Stomach smooth muscle (tissue), 2 donors: ENCODE data around the gene CRACDL.

Experiments
- H3K27ac ChIP-seq: one replicate; pipeline ENCODE4 v1.7.0; 2013; ENCODE audit warnings: mild to moderate bottlenecking, low read length, inconsistent platforms
- H3K27me3 ChIP-seq, 2 donors: one replicate each; pipeline ENCODE4 v1.7.0; 2013; ENCODE audit warnings: low read length in 2 of 2; ENCODE audit not compliant: insufficient read depth in 2 of 2, control insufficient read depth in 1 of 2
- H3K36me3 ChIP-seq, 2 donors: one replicate each; pipeline ENCODE4 v1.7.0; 2013; ENCODE audit warnings: low read length in 2 of 2; ENCODE audit not compliant: control insufficient read depth in 2 of 2, insufficient read depth in 2 of 2
- H3K4me1 ChIP-seq: one replicate; pipeline ENCODE4 v1.7.0; 2013; ENCODE audit warnings: low read length; ENCODE audit not compliant: control insufficient read depth, insufficient read depth
- H3K4me3 ChIP-seq, 2 donors: one replicate each; pipeline ENCODE4 v1.7.0; 2013; ENCODE audit warnings: low read length in 2 of 2
- H3K9ac ChIP-seq, 2 donors: one replicate each; pipeline ENCODE4 v1.7.0; 2013; ENCODE audit warnings: low read length in 2 of 2, mild to moderate bottlenecking in 1 of 2
- H3K9me3 ChIP-seq, 2 donors: one replicate each; pipeline ENCODE4 v1.7.0; 2013; ENCODE audit warnings: low read length in 2 of 2; ENCODE audit not compliant: control insufficient read depth in 2 of 2
- donor health status: healthy.
- donor health status: Pancreatic carcinoma.

The CRACDL gene

DNA sequence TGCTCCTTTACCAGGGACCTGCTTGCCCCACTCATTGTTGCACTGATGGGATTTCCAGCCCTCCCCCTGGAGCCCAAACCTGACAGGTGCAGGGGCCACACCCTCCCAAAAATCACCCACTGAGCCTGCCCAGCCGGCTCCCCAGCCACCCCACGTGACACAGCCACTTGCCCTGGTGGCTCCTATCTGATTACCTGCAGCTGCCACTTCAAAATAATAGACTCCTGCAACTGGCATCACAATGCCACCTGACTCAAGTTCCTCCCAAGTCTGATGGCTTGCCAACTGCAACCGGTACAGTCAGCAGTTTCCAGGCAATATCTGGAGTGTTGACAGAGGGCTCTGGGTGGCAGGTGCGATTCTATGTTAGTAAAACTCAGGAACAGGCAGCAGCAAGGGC is 66.2 kb downstream of the CRACDL start:
- Histone ChIP-seq H3K4me1 (peaks cover 8% of the 10 kb centered on the region), H3K9me3 (no peaks in the 10 kb centered on the region), H3K36me3 (no peaks in the 10 kb centered on the region), H3K27me3 (no peaks in the 10 kb centered on the region), H3K27ac (no peak overlapping the region), H3K4me3 (no peak overlapping the region), H3K9ac (no peak overlapping the region)

DNA sequence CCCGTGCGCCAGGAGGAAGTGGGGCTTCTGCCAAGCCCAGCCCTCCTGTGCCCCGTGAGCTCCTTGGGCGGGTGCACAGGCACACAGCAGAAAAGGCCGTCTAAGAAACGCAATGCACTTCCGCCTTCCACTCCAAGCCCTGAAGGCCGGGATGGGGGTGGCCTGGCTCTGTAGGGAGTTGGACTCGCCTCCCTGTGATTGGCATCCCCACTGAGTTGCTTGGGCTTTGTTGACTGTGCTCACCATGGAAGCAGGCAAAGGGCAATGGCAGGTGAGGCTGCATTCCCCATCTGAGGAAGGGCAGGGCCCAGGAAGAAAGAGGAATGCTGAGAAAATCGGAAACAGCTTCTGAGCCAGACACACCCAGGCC is 66.8 kb downstream of the CRACDL start:
- no peaks in the 10 kb centered on the region for H3K9me3 ChIP-seq
- H3K27ac ChIP-seq, result no peak overlapping the region
- no peak overlapping the region for H3K4me3 ChIP-seq
- no peaks in the 10 kb centered on the region for H3K27me3 ChIP-seq
- no peak overlapping the region for H3K9ac ChIP-seq
- H3K36me3 ChIP-seq, result no peaks in the 10 kb centered on the region
- H3K4me1 ChIP-seq, result peaks cover 8% of the 10 kb centered on the region

DNA sequence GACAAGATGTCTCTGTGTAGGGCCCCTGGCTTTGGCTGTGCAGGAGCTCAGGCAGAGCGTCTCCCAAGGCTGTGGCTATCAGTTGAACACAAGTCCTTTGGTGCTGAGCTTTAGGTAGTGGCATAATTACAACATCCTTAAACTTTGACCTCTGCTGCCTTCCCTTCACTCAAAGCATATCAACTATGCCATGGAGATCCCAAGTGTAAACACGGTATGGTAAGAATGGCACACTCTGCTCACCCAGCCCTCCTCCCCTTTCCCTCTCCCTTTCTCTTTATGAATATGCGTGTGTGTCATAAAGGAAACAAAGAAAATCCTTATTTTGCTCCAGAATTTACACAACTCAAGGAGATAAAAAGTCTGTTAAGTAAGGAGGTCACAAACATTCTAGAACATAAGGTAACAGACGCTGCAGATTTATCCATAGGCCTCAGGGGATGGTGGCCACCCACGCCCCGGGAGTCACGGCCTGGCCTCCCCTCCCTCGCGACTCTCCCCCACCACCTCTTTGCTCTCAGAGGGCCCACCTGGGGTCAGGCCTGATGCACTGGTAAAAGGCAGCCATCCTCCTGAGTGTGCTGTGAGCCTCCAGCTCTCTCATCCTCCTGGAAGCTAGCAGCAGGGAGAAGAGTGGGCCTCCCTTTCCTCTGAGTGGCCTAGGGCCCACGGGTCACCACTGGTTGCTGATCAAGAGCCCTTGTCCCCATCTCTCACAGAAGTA is 67.3 kb downstream of the CRACDL start:
- Histone ChIP-seq H3K4me1 (peaks cover 8% of the 10 kb centered on the region), H3K9ac (no peak overlapping the region), H3K9me3 (no peaks in the 10 kb centered on the region), H3K4me3 (no peak overlapping the region), H3K27ac (no peak overlapping the region), H3K36me3 (no peaks in the 10 kb centered on the region), H3K27me3 (no peaks in the 10 kb centered on the region)

DNA sequence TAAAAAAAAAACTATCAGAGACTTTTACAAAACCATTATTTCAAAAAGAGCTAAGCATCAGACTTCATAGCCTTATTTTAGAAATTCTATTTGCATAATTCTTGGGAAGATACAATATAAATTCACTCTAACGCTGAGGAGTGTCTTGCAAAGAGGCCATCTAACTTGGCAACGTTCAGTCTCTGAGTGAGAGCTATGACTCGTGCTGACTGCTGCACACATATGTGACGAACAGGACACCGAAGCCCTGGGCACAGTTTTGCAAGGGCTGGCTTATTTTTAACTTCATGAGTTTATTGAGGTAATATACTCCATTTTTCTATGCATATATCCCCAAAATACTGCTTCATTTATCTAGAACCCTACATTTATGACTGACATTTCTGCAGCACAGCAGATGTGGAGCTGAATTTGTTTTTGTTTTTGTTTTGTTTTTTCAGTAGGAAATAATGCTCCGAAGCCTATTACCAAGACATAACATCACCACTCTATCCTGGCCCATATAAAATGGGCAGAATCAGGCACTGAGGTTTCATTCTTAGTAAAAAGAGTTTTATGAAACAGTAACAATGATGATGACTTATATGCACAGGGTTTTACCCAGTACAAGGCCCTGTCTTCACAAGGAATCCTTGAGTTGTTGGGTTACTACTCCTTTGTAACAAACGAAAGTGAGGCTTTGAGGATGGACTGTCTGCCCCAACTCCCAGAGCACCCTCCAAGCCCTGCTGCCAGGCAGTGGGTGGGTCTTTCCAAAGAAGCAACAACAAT is 68.3 kb downstream of the CRACDL start:
- H3K4me1 ChIP-seq, result peaks cover 8% of the 10 kb centered on the region
- no peaks in the 10 kb centered on the region for H3K9me3 ChIP-seq
- no peaks in the 10 kb centered on the region for H3K36me3 ChIP-seq
- no peak overlapping the region for H3K27ac ChIP-seq
- H3K4me3 ChIP-seq, result no peak overlapping the region
- H3K27me3 ChIP-seq, result no peaks in the 10 kb centered on the region
- H3K9ac ChIP-seq, result no peak overlapping the region

DNA sequence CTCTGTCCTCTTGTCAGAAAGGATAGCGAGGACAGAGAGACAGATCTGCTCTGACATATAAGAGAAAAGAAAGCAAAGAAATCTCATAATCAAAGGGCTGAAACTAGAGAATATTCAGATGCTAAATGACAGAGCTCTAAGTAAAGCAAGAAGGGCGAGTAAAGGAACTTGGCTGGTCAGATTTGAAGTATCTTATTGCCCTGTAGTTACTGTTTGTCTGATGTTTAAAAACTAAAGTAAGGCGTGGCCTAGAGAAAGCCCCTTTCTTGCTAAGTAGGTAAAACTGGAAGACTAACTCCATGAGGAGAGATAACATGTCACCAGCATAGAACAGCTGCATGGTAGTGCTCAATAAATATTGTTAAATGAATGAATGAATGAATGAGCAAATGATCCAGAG is 70.0 kb downstream of the CRACDL start:
- no peaks in the 10 kb centered on the region for H3K9me3 ChIP-seq
- H3K4me3 ChIP-seq, result no peak overlapping the region
- H3K27ac ChIP-seq, result no peak overlapping the region
- H3K4me1 ChIP-seq, result peaks cover 8% of the 10 kb centered on the region
- H3K27me3 ChIP-seq, result no peaks in the 10 kb centered on the region
- H3K36me3 ChIP-seq, result no peaks in the 10 kb centered on the region
- no peak overlapping the region for H3K9ac ChIP-seq

DNA sequence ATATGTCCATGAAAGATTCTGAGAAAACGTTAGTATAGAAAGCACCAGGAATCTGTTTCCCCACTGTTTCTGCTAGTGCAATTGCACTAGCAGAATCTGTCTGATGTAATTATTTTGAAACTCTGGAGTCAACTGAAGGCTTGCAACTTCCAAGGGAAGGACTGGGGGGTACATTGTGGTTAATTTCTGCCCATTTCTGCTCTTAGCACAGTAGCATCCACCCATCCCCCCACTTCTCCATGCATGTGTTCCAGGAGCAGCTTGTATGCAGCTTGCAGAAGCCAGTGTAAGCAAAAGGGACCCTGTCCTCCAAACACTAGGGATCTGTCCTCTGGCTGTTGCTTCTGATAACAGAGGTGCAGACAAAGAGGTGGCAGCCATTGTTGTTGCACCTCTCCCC is 74.4 kb downstream of the CRACDL start:
- Histone ChIP-seq H3K27me3 (no peaks in the 10 kb centered on the region), H3K36me3 (no peaks in the 10 kb centered on the region)

DNA sequence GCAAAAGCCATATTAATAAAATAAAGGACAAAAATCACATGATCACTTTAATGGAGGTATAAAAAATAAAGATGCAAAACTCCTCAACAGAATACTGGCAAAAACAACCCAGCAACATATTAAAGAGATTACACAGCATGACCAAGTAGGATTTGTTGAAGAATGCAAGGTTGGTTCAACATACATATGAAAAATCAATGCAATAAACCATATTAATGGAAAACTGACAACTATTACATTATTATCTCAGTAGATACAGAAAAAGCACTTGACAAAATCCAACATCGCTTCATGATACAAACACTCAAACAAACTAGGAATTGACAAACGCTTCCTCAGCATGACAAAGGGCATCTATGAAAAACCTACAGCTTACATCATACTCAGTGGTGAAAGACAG is 76.7 kb downstream of the CRACDL start:
- no peaks in the 10 kb centered on the region for H3K27me3 ChIP-seq
- no peak overlapping the region for H3K27ac ChIP-seq
- no peak overlapping the region for H3K4me3 ChIP-seq
- no peak overlapping the region for H3K9ac ChIP-seq
- H3K9me3 ChIP-seq, result peaks cover 3 to 8% of the 10 kb centered on the region in 2 donors
- no peaks in the 10 kb centered on the region for H3K4me1 ChIP-seq
- no peaks in the 10 kb centered on the region for H3K36me3 ChIP-seq

More for the DNA sequence above, 74.4 kb downstream of the CRACDL start:
- Histone ChIP-seq H3K27ac (no peak overlapping the region), H3K4me1 (no peaks in the 10 kb centered on the region), H3K9me3 (peaks cover 3 to 4% of the 10 kb centered on the region in 2 donors), H3K4me3 (no peak overlapping the region), H3K9ac (no peak overlapping the region)

DNA sequence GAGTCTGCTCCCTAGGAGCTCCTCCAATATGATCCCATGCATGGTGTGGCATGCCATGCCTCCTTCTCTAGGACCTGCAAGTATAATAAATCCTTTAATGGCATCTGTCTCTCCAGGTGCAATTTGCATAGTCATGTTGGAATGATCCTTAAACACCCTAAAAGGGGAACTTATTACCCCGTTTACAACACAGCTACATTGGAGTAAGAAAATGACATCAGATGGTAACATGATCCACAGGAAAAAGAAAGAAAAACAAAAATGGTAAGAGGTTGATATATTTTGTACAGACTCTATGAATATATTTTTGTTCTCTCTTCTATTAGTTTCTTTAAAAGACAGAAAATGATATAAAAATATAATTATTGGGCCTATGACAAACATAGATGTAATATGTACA is 79.0 kb downstream of the CRACDL start:
- Histone ChIP-seq H3K36me3 (no peaks in the 10 kb centered on the region), H3K27me3 (no peaks in the 10 kb centered on the region), H3K4me1 (no peaks in the 10 kb centered on the region), H3K9me3 (peaks cover 3 to 8% of the 10 kb centered on the region in 2 donors), H3K4me3 (no peak overlapping the region), H3K9ac (no peak overlapping the region), H3K27ac (no peak overlapping the region)

DNA sequence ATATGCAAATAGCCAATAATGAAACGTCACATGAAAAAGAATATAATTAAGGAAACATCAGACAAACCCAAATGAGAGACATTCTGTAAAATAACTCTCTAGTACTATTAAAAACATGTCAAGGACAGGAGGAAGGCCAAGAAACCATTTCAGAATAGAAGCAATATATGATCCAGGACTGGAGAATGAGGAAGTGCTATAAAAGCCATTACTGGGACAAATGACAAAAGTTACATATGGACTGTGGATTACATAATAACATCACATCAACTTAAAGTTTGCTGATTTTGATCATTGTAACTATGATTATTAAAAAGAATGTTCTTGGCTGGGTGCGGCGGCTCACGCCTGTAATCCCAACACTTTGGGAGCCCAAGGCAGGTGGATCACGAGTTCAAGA is 81.3 kb downstream of the CRACDL start:
- Histone ChIP-seq H3K9me3 (peaks cover 3 to 8% of the 10 kb centered on the region in 2 donors), H3K27ac (no peak overlapping the region)

DNA sequence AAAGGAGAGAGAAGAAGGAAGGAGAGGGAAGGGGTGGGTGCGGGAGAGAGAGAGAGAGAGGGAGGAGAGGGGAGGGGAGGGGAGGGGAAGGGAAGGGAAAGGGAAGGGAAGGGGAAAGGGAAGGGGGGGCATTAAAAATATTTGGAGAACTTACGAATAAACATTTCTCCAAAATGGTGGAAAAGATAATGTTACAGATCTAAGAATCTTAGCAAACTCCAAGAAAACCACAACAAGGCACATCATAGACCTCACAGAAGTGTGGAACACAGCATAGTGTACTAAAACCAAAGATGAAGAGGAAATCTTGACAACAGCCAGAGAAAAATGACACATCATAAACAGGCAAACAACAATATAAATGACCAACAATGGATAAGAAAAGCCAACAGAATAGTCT is 83.1 kb downstream of the CRACDL start:
- no peak overlapping the region for H3K4me3 ChIP-seq
- H3K27ac ChIP-seq, result no peak overlapping the region
- peaks cover 0 to 8% of the 10 kb centered on the region in 2 donors for H3K9me3 ChIP-seq
- H3K9ac ChIP-seq, result no peak overlapping the region
- no peaks in the 10 kb centered on the region for H3K4me1 ChIP-seq
- no peaks in the 10 kb centered on the region for H3K36me3 ChIP-seq
- peaks cover 0 to 2% of the 10 kb centered on the region in 2 donors for H3K27me3 ChIP-seq

More for the DNA sequence above, 81.3 kb downstream of the CRACDL start:
- Histone ChIP-seq H3K36me3 (no peaks in the 10 kb centered on the region), H3K4me1 (no peaks in the 10 kb centered on the region), H3K4me3 (no peak overlapping the region), H3K27me3 (peaks cover 0 to 2% of the 10 kb centered on the region in 2 donors), H3K9ac (no peak overlapping the region)

DNA sequence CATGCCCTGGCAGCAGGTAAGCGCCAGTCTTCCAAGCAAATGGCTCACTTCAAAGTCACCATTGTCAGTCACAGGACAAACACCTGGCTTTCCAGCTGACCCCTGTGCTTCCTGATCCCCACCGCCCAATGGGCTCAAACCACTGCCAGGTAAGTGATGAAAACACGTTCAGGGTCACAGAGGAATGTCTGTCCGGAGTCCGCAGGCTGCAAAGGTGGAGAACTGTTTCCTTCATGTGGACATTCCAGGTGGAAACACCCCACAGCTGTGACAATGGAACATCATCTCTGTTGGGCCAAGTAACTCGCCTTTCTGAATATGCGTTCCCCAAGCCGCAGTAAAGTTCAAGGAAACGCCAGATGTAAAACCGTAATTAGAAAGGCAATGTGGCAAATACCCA is 86.0 kb downstream of the CRACDL start:
- H3K27me3 ChIP-seq, result peaks cover 0 to 2% of the 10 kb centered on the region in 2 donors
- no peak overlapping the region for H3K4me3 ChIP-seq
- H3K36me3 ChIP-seq, result no peaks in the 10 kb centered on the region
- H3K4me1 ChIP-seq, result no peaks in the 10 kb centered on the region
- no peaks in the 10 kb centered on the region for H3K9me3 ChIP-seq
- no peak overlapping the region for H3K9ac ChIP-seq
- no peak overlapping the region for H3K27ac ChIP-seq
